GM12878 (cell line): ENCODE measurements around the gene PPAT. TPM values are rescaled to one million over a fixed set of nuclear protein-coding genes. Genes with fewer than 3 reads are reported as not detected.

Source experiments
- ATAC-seq: fragments of 200-7000 bp; cut with Tn5 transposase; 3 replicates; pipeline ENCODE4 v1.9.1; 2020; ENCODE audit warnings: mild to moderate bottlenecking, moderate library complexity
- BruUV-seq: library from RNA; stranded (reverse); fragments of 400-500 nt; replicated peaks from 2 replicates; lab custom pipeline; 2021; lab: Mats Ljungman, UMichigan
- CTCF ChIA-PET: fragments of 300-600 bp; sonication (Branson Sonifier 250); formaldehyde crosslinking; extraction: SDS; loops from one replicate; lab custom pipeline; 2021; ENCODE audit warnings: inconsistent platforms; lab: Yijun Ruan, JAX
- POLR2A ChIA-PET: fragments of 350-600 bp; formaldehyde crosslinking; extraction: SDS; loops from one replicate; lab custom pipeline; 2021; ENCODE audit warnings: inconsistent platforms; lab: Charles Lee
- RAD21 ChIA-PET: fragments of 300-600 bp; sonication (Branson Sonifier 250); formaldehyde crosslinking; loops from one replicate; lab custom pipeline; 2023; ENCODE audit warnings: antibody characterized with exemption; ENCODE audit not compliant: unreplicated experiment; lab: Charles Lee
- SMC1A ChIA-PET: fragments of 300-600 bp; sonication (Branson Sonifier 250); formaldehyde crosslinking; loops from one replicate; lab custom pipeline; 2023; ENCODE audit not compliant: unreplicated experiment, uncharacterized antibody; lab: Charles Lee
- DNase-seq: peaks from one replicate; pipeline ENCODE4 v3.0.0-alpha.2; 2011; ENCODE audit warnings: low read depth, low spot score
- FAIRE-seq: peaks from 3 replicates; lab custom pipeline; 2011; peaks lifted over from hg19 to GRCh38; lab: Jason Lieb, UNC
- H2AFZ ChIP-seq: 2 replicates; pipeline ENCODE4 v1.6.0; 2011; ENCODE audit warnings: low read depth, low read length, control low read depth; ENCODE audit not compliant: control insufficient read depth
- H3K27ac ChIP-seq: 2 replicates; pipeline ENCODE4 v1.5.1; 2011; ENCODE audit warnings: control low read depth; ENCODE audit not compliant: control insufficient read depth, insufficient read depth
- H3K27me3 ChIP-seq, 2 experiments: replicated peaks in 1 of 2; 2 replicates each; pipeline versions ENCODE4 v1.6.0 to v1.6.1; 2011; ENCODE audit warnings: low read length in 1 of 2; ENCODE audit not compliant: control insufficient read depth in 2 of 2, insufficient read depth in 2 of 2
- H3K36me3 ChIP-seq, 2 experiments: 2 replicates each; pipeline ENCODE4 v1.5.1; 2011; ENCODE audit warnings: low read length in 1 of 2; ENCODE audit not compliant: control insufficient read depth in 2 of 2, insufficient read depth in 2 of 2
- H3K4me1 ChIP-seq: 2 replicates; pipeline ENCODE4 v1.6.1; 2011; ENCODE audit warnings: mild to moderate bottlenecking, low read length, moderate library complexity, mixed read lengths; ENCODE audit not compliant: control insufficient read depth, insufficient read depth
- H3K4me2 ChIP-seq: 2 replicates; pipeline ENCODE4 v1.6.0; 2011; ENCODE audit warnings: control low read depth; ENCODE audit not compliant: control insufficient read depth, insufficient read depth
- H3K4me3 ChIP-seq: fragments of 200-600 bp; sonication (generic); 2 replicates; pipeline ENCODE4 v1.5.1; 2016
- H3K79me2 ChIP-seq: 2 replicates; pipeline ENCODE4 v1.6.0; 2011; ENCODE audit warnings: low read length; ENCODE audit not compliant: control insufficient read depth, insufficient read depth
- H3K9ac ChIP-seq: 2 replicates; pipeline ENCODE4 v1.8.0; 2011; ENCODE audit warnings: low read length, control low read depth, mixed read lengths; ENCODE audit not compliant: control insufficient read depth, insufficient read depth
- H3K9me3 ChIP-seq: replicated peaks from 3 replicates; pipeline ENCODE4 v1.5.1; 2011; ENCODE audit warnings: mild to moderate bottlenecking, low read length; ENCODE audit not compliant: control insufficient read depth, insufficient read depth
- H4K20me1 ChIP-seq: 2 replicates; pipeline ENCODE4 v1.6.0; 2011; ENCODE audit not compliant: control insufficient read depth, insufficient read depth
- NR2C1 ChIP-seq: fragments of 450-650 bp; IDR thresholded peaks from 2 replicates; pipeline ENCODE4 v1.6.1; 2017; ENCODE audit warnings: antibody characterized with exemption, mild to moderate bottlenecking, moderate library complexity
- SIN3A ChIP-seq: IDR thresholded peaks from 2 replicates; pipeline ENCODE4 v1.6.1; 2012; ENCODE audit warnings: low read depth, low read length, improper control_type of control experiment
- ZBED1 ChIP-seq: IDR thresholded peaks from 2 replicates; pipeline ENCODE4 v1.6.1; 2016; ENCODE audit warnings: borderline replicate concordance
- WGBS: methylation state at CpG from one replicate; pipeline ENCODE4 v1.1.6; 2016; ENCODE audit warnings: low lambda C conversion rate; ENCODE audit not compliant: insufficient replicate concordance, insufficient coverage; ENCODE audit errors: missing lambda C conversion rate; 5-methylcytosine and 5-hydroxymethylcytosine counted together
- in situ Hi-C: fragments of 300-500 bp; cut with MboI; formaldehyde crosslinking; loops from 9 replicates; pipeline ENCODE4 v1.14.3; 2018; ENCODE audit warnings: mixed read lengths
- intact Hi-C: fragments of 100-400 bp; cut with micrococcal nuclease; formaldehyde crosslinking; loops from one replicate; pipeline ENCODE4 v1.14.2; 2022; ENCODE audit not compliant: unreplicated experiment
- polyA plus RNA-seq, 11 experiments: library from polyadenylated mRNA; depleted of rRNA in 4 of 11; unstranded in 6 of 11; stranded (reverse) in 5 of 11; fragments of >200 nt; fragmentation: Nextera tagmentation in 4 of 11; fragmentation: Illumina TruSeq in 1 of 11; extraction: Ambion mirVana in 4 of 11; extraction: Trizol in 1 of 11; gene quantifications; 1 replicate in 1 of 11; 2 replicates in 10 of 11; pipeline versions ENCODE4 v1.2.1 to v1.2.3, GENCODE V29; 2011 to 2016; ENCODE audit warnings: inconsistent platforms in 2 of 11, missing spikeins in 2 of 11, low read depth in 1 of 11
- total RNA-seq, 4 experiments: library from RNA; depleted of rRNA in 3 of 4; stranded (reverse); fragments of >200 nt in 3 of 4; fragmentation: Illumina TruSeq in 1 of 4; extraction: Trizol in 1 of 4; gene quantifications; 2 replicates each; pipeline versions ENCODE4 v1.2.1 to v1.2.3, GENCODE V29; 2013 to 2021
- TF ChIP-seq, protein P1 (sequence below): fragments of 450-650 bp; IDR thresholded peaks from 2 replicates; pipeline ENCODE4 v1.6.1; 2016; ENCODE audit warnings: mild to moderate bottlenecking, moderate library complexity, borderline replicate concordance

The PPAT gene
- total and polyA plus RNA-seq, 10 of the 15 experiments (the other 5 are each of a cell fraction or from before 2014, with no cell fraction given), result 24.9 to 50.7 (median 38.0) TPM

- Histone ChIP-seq H3K4me2 (no peak overlapping the region), H3K9me3 (no peaks in the 10 kb centered on the region), H3K27me3 (no peaks in the 10 kb centered on the region), H2AFZ (no peak overlapping the region), H3K79me2 (no peaks in the 10 kb centered on the region), H3K4me1 (no peaks in the 10 kb centered on the region), H3K27ac (no peak overlapping the region), H3K4me3 (no peak overlapping the region), H3K36me3 (no peaks in the 10 kb centered on the region), H3K9ac (no peak overlapping the region), H4K20me1 (no peaks in the 10 kb centered on the region)
- ChIA-PET RAD21 (no interaction called here), POLR2A (no interaction called here), CTCF (interaction anchor here (0.6 kb wide), 1 partner anchor 80 kb away, joined by 3 read pairs; no protein-coding TSS in a partner anchor), SMC1A (no interaction called here)
- DNase-seq (no peak), ATAC-seq (no peak), FAIRE-seq (no peak)
- in situ Hi-C loops, result no loop called here
- no TSS peak for BruUV-seq
- WGBS, result 66% methylated on average over 8 of the region's 8 CpGs
- intact Hi-C loops, result no loop called here
- TF ChIP-seq NR2C1 (no peak), SIN3A (no peak), ZBED1 (no peak)
- TF ChIP-seq, protein P1, sequence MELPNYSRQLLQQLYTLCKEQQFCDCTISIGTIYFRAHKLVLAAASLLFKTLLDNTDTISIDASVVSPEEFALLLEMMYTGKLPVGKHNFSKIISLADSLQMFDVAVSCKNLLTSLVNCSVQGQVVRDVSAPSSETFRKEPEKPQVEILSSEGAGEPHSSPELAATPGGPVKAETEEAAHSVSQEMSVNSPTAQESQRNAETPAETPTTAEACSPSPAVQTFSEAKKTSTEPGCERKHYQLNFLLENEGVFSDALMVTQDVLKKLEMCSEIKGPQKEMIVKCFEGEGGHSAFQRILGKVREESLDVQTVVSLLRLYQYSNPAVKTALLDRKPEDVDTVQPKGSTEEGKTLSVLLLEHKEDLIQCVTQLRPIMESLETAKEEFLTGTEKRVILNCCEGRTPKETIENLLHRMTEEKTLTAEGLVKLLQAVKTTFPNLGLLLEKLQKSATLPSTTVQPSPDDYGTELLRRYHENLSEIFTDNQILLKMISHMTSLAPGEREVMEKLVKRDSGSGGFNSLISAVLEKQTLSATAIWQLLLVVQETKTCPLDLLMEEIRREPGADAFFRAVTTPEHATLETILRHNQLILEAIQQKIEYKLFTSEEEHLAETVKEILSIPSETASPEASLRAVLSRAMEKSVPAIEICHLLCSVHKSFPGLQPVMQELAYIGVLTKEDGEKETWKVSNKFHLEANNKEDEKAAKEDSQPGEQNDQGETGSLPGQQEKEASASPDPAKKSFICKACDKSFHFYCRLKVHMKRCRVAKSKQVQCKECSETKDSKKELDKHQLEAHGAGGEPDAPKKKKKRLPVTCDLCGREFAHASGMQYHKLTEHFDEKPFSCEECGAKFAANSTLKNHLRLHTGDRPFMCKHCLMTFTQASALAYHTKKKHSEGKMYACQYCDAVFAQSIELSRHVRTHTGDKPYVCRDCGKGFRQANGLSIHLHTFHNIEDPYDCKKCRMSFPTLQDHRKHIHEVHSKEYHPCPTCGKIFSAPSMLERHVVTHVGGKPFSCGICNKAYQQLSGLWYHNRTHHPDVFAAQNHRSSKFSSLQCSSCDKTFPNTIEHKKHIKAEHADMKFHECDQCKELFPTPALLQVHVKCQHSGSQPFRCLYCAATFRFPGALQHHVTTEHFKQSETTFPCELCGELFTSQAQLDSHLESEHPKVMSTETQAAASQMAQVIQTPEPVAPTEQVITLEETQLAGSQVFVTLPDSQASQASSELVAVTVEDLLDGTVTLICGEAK, result no peak
These were observed 63.8 kb downstream of the PPAT start for GRCh38 chr4:56371426-56372220.
